ENCODE data around the gene EPS15. TPM values are rescaled to one million over a fixed set of nuclear protein-coding genes. Genes with fewer than 3 reads are reported as not detected.
"Not testable (repeated sequence)": the region's sequence is repeated elsewhere in the genome, so short reads cannot be mapped to it uniquely, and the experiment has no call there.

Gene EPS15
- total RNA-seq, 1 donor from 2014 or later = 44.9 TPM

DNA sequence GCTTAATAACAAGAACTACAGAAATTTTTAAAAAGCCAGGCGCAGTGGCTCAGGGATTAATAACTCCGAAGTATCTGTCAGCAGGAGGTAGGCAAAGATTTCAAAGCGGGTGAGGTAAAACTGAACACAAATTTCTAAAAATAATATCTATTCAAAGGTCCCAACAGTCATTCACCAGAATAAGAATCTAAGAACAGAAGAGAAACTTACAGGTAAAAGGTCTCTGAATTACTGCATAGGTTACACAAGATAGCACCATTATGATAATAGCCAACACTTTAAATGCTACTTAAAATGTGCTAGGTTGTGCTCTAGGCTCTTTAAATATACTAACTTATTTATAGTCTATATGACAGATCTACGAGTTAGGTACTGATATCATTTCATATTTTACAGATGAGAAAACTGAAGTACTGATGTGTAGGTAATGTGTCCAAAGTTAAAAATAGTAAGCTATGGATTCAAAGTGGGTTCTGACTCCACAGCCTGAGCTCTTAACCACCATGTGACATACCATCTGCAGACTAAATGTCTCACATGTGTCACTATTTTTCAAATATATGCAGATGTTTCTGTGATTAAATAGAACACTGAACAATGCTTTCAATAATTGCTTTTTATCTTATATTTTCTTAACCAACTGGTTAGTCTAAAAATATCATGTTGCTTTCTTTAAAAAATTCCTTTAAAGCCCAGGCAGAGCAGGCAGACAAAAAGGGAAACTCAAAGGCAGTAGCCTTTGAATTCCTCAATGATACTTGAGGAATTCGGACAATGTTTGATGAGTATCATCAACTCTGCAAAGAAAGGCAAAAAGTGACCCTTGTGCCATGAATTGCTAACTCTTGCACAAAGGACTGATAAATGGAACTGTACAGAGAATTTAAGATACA, 108.3 kb downstream of the EPS15 start:
- Histone ChIP-seq H3K27ac (ENCODE audit: low read depth, low read length) (peak overlapping the region; percentile 5), H3K9ac (ENCODE audit: low read depth in 1 of 3, low read length in 3 of 3) (peak overlapping the region in 1 of 3 donors; percentile 12), H3K36me3 (ENCODE audit: control insufficient read depth in 3 of 3, insufficient read depth in 3 of 3, low read length in 3 of 3) (peaks cover 17 to 28% (median 22%) of the 10 kb centered on the region in 3 donors), H3K27me3 (ENCODE audit: control insufficient read depth in 3 of 3, insufficient read depth in 3 of 3, low read length in 3 of 3) (no peaks in the 10 kb centered on the region), H3K9me3 (ENCODE audit: control insufficient read depth in 3 of 3, low read length in 3 of 3) (no peaks in the 10 kb centered on the region), H3K4me3 (ENCODE audit: low read length in 3 of 3) (no peak overlapping the region), H3K4me1 (ENCODE audit: control insufficient read depth in 3 of 3, insufficient read depth in 3 of 3, low read length in 3 of 3) (no peaks in the 10 kb centered on the region)

DNA sequence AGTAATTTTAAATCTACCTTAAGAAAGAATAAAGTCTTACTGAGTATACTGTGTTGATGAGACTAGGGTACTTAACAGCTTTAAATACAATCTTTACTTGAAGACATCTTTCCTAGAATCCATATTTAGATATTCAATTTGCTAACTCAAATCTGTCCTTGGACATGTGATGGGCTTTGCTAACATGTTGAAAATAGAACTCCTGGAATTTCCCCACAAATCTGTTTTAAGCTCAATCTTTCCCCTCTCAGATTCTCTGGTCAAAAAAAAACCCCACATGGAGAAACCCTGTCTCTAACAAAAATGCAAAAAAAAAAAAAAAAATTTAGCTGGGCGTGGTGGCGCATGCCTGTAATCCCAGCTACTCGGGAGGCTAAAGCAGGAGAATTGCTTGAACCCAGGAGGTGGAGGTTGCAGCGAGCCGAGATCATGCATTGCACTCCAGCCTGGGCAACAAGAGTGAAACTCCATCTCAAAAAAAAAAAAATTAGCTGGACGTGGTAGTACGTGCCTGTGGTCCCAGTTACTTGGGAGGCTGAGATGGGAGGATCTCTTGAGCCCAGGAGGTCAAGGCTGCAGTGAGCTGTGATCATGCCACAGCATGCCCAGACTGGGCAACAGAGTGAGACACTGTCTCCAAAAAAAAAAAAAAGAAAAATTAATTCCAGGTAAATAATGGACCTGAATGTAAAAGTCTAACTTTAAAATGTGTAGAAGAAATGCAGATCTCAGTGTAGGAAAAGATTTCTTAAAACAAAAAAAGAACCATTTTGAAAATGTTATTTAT, 109.1 kb downstream of the EPS15 start:
- H3K36me3 ChIP-seq (ENCODE audit: control insufficient read depth in 3 of 3, insufficient read depth in 3 of 3, low read length in 3 of 3) = peaks cover 20 to 35% (median 29%) of the 10 kb centered on the region in 3 donors
- not testable (repeated sequence) for H3K9me3 ChIP-seq (ENCODE audit: control insufficient read depth in 3 of 3, low read length in 3 of 3); H3K27ac ChIP-seq (ENCODE audit: low read depth, low read length); H3K4me3 ChIP-seq (ENCODE audit: low read length in 3 of 3); H3K4me1 ChIP-seq (ENCODE audit: control insufficient read depth in 3 of 3, insufficient read depth in 3 of 3, low read length in 3 of 3); H3K27me3 ChIP-seq (ENCODE audit: control insufficient read depth in 3 of 3, insufficient read depth in 3 of 3, low read length in 3 of 3)
- H3K9ac ChIP-seq (ENCODE audit: low read depth in 1 of 3, low read length in 3 of 3) = peak overlapping the region in 1 of 3 donors; percentile 12

DNA sequence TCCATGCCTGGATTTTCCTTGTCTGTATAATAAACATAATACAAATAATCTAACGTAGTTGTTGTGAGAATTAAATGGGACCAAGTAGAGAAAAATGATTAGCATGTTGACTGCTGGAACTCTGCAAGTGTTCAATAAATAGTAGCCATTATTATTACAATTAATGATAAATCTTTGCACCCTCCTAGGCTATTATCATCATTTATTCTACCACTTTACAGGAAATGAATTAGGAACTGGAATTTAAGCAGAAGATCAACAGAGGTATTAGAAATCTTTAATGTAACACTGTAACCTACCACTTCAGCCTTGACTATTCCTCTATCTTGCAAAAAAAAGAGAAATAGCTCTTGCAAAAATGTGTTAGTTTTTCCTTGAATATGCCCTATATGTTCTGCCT, 126.8 kb downstream of the EPS15 start:
- Histone ChIP-seq H3K27ac (ENCODE audit: low read depth, low read length) (no peak overlapping the region), H3K36me3 (ENCODE audit: control insufficient read depth in 3 of 3, insufficient read depth in 3 of 3, low read length in 3 of 3) (peaks cover 3 to 35% (median 32%) of the 10 kb centered on the region in 3 donors)

DNA sequence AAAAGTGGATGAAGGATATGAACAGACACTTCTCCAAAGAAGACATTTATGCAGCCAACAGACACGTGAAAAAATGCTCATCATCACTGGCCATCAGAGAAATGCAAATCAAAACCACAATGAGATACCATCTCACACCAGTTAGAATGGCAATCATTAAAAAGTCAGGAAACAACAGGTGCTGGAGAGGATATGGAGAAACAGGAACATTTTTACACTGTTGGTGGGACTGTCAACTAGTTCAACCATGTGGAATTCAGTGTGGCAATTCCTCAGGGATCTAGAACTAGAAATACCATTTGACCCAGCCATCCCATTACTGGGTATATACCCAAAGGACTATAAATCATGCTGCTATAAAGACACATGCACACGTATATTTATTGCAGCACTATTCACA, 128.4 kb downstream of the EPS15 start:
- not testable (repeated sequence) for H3K27ac ChIP-seq (ENCODE audit: low read depth, low read length); H3K4me3 ChIP-seq (ENCODE audit: low read length in 3 of 3); H3K27me3 ChIP-seq (ENCODE audit: control insufficient read depth in 3 of 3, insufficient read depth in 3 of 3, low read length in 3 of 3); H3K4me1 ChIP-seq (ENCODE audit: control insufficient read depth in 3 of 3, insufficient read depth in 3 of 3, low read length in 3 of 3); H3K9ac ChIP-seq (ENCODE audit: low read depth in 1 of 3, low read length in 3 of 3); H3K9me3 ChIP-seq (ENCODE audit: control insufficient read depth in 3 of 3, low read length in 3 of 3)
- peaks cover 3 to 26% (median 21%) of the 10 kb centered on the region in 3 donors for H3K36me3 ChIP-seq (ENCODE audit: control insufficient read depth in 3 of 3, insufficient read depth in 3 of 3, low read length in 3 of 3)

More for the DNA sequence above, 126.8 kb downstream of the EPS15 start:
- Histone ChIP-seq H3K9me3 (ENCODE audit: control insufficient read depth in 3 of 3, low read length in 3 of 3) (no peaks in the 10 kb centered on the region), H3K4me1 (ENCODE audit: control insufficient read depth in 3 of 3, insufficient read depth in 3 of 3, low read length in 3 of 3) (no peaks in the 10 kb centered on the region), H3K9ac (ENCODE audit: low read depth in 1 of 3, low read length in 3 of 3) (no peak overlapping the region), H3K27me3 (ENCODE audit: control insufficient read depth in 3 of 3, insufficient read depth in 3 of 3, low read length in 3 of 3) (no peaks in the 10 kb centered on the region), H3K4me3 (ENCODE audit: low read length in 3 of 3) (no peak overlapping the region)

DNA sequence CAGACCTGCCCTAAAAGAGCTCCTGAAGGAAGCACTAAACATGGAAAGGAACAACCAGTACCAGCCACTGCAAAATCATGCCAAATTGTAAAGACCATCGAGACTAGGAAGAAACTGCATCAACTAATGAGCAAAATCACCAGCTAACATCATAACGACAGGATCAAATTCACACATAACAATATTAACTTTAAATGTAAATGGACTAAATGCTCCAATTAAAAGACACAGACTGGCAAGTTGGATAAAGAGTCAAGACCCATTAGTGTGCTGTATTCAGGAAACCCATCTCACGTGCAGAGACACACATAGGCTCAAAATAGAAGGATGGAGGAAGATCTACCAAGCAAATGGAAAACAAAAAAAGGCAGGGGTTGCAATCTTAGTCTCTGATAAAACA, 131.8 kb downstream of the EPS15 start:
- not testable (repeated sequence) for H3K4me3 ChIP-seq (ENCODE audit: low read length in 3 of 3); H3K4me1 ChIP-seq (ENCODE audit: control insufficient read depth in 3 of 3, insufficient read depth in 3 of 3, low read length in 3 of 3); H3K9ac ChIP-seq (ENCODE audit: low read depth in 1 of 3, low read length in 3 of 3); H3K9me3 ChIP-seq (ENCODE audit: control insufficient read depth in 3 of 3, low read length in 3 of 3); H3K27ac ChIP-seq (ENCODE audit: low read depth, low read length); H3K27me3 ChIP-seq (ENCODE audit: control insufficient read depth in 3 of 3, insufficient read depth in 3 of 3, low read length in 3 of 3)
- H3K36me3 ChIP-seq (ENCODE audit: control insufficient read depth in 3 of 3, insufficient read depth in 3 of 3, low read length in 3 of 3) = peaks cover 5 to 23% (median 17%) of the 10 kb centered on the region in 3 donors

DNA sequence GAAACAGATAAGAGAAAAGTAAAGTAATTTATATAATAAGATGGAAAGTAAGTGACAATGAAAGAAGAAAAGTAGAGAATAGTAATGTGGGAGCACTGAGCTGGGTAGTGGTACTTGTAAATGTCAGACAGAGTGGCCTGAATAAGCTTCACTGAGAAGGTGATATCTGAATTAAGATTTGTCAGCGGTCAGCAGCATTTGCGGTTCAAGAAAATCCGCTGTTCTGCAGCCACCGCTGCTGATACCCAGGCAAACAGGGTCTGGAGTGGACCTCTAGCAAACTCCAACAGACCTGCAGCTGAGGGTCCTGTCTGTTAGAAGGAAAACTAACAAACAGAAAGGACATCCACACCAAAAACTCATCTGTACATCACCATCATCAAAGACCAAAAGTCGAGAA, 132.8 kb downstream of the EPS15 start:
- not testable (repeated sequence) for H3K9me3 ChIP-seq (ENCODE audit: control insufficient read depth in 3 of 3, low read length in 3 of 3); H3K4me1 ChIP-seq (ENCODE audit: control insufficient read depth in 3 of 3, insufficient read depth in 3 of 3, low read length in 3 of 3); H3K27ac ChIP-seq (ENCODE audit: low read depth, low read length); H3K9ac ChIP-seq (ENCODE audit: low read depth in 1 of 3, low read length in 3 of 3); H3K27me3 ChIP-seq (ENCODE audit: control insufficient read depth in 3 of 3, insufficient read depth in 3 of 3, low read length in 3 of 3); H3K4me3 ChIP-seq (ENCODE audit: low read length in 3 of 3)
- peaks cover 5 to 15% (median 12%) of the 10 kb centered on the region in 3 donors for H3K36me3 ChIP-seq (ENCODE audit: control insufficient read depth in 3 of 3, insufficient read depth in 3 of 3, low read length in 3 of 3)

DNA sequence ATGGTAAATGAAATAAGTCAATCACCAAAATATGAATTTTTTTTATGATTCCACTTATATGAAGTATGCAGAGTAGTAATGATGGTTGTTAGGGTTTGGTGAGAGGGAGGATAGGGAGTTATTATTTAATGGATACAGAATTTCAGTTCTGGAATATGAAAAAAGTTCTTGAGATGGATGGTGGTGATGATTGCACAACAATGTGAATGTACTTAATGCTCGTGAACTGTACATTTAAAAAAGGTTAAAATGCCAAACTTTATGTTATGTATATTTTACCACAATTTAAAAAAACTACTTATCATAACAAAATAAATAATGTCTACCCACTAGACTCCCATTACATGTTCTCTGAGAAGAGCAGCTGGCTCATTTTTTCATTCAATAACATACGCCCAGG, 133.3 kb downstream of the EPS15 start:
- H3K4me3 ChIP-seq (ENCODE audit: low read length in 3 of 3) = no peak overlapping the region
- H3K36me3 ChIP-seq (ENCODE audit: control insufficient read depth in 3 of 3, insufficient read depth in 3 of 3, low read length in 3 of 3) = peaks cover 5 to 15% (median 12%) of the 10 kb centered on the region in 3 donors
- H3K27me3 ChIP-seq (ENCODE audit: control insufficient read depth in 3 of 3, insufficient read depth in 3 of 3, low read length in 3 of 3) = no peaks in the 10 kb centered on the region
- no peak overlapping the region for H3K27ac ChIP-seq (ENCODE audit: low read depth, low read length)
- H3K4me1 ChIP-seq (ENCODE audit: control insufficient read depth in 3 of 3, insufficient read depth in 3 of 3, low read length in 3 of 3) = no peaks in the 10 kb centered on the region
- H3K9me3 ChIP-seq (ENCODE audit: control insufficient read depth in 3 of 3, low read length in 3 of 3) = no peaks in the 10 kb centered on the region
- no peak overlapping the region for H3K9ac ChIP-seq (ENCODE audit: low read depth in 1 of 3, low read length in 3 of 3)

DNA sequence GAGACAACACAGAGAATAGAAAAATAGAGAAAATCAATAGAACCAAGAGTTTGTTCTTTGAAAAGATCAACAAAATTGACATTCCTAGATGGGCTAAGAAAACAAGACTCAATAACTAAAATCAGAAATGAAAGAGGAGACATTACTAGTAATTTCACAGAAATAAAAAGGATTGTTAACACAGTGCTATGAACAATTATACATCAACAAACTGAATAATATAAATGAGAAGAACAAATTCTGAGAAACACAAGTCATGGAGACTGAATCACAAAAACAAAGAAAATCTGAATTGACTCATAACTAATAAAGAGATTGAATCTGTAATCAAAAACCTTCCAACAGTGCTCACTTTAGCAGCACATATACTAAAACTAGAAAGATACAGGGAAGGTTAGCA, 137.1 kb downstream of the EPS15 start:
- Histone ChIP-seq H3K27me3 (ENCODE audit: control insufficient read depth in 3 of 3, insufficient read depth in 3 of 3, low read length in 3 of 3) (no peaks in the 10 kb centered on the region), H3K4me3 (ENCODE audit: low read length in 3 of 3) (no peak overlapping the region), H3K4me1 (ENCODE audit: control insufficient read depth in 3 of 3, insufficient read depth in 3 of 3, low read length in 3 of 3) (no peaks in the 10 kb centered on the region), H3K9ac (ENCODE audit: low read depth in 1 of 3, low read length in 3 of 3) (no peak overlapping the region), H3K36me3 (ENCODE audit: control insufficient read depth in 3 of 3, insufficient read depth in 3 of 3, low read length in 3 of 3) (peaks cover 5 to 23% (median 21%) of the 10 kb centered on the region in 3 donors), H3K9me3 (ENCODE audit: control insufficient read depth in 3 of 3, low read length in 3 of 3) (no peaks in the 10 kb centered on the region), H3K27ac (ENCODE audit: low read depth, low read length) (no peak overlapping the region)

DNA sequence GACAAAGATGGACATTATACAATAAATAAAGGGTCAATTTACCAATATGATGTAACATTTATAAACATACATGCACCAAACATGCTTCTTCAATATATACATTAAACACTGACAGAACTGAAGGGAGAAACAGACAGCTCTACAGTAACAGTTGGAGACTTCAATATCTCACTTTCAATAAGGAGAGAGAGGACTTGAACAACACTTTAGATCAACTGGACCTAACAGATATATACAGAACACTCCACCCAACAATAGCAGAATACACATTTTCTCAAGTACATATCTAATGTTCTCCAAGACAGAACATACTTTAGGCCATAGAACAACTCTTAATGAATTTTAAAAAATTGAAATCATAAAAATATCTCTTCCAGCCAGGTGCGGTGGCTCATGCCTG, 138.1 kb downstream of the EPS15 start:
- Histone ChIP-seq H3K9me3 (ENCODE audit: control insufficient read depth in 3 of 3, low read length in 3 of 3) (no peaks in the 10 kb centered on the region), H3K27ac (ENCODE audit: low read depth, low read length) (no peak overlapping the region), H3K36me3 (ENCODE audit: control insufficient read depth in 3 of 3, insufficient read depth in 3 of 3, low read length in 3 of 3) (peaks cover 5 to 23% (median 23%) of the 10 kb centered on the region in 3 donors), H3K4me1 (ENCODE audit: control insufficient read depth in 3 of 3, insufficient read depth in 3 of 3, low read length in 3 of 3) (no peaks in the 10 kb centered on the region), H3K9ac (ENCODE audit: low read depth in 1 of 3, low read length in 3 of 3) (no peak overlapping the region), H3K27me3 (ENCODE audit: control insufficient read depth in 3 of 3, insufficient read depth in 3 of 3, low read length in 3 of 3) (no peaks in the 10 kb centered on the region), H3K4me3 (ENCODE audit: low read length in 3 of 3) (no peak overlapping the region)

DNA sequence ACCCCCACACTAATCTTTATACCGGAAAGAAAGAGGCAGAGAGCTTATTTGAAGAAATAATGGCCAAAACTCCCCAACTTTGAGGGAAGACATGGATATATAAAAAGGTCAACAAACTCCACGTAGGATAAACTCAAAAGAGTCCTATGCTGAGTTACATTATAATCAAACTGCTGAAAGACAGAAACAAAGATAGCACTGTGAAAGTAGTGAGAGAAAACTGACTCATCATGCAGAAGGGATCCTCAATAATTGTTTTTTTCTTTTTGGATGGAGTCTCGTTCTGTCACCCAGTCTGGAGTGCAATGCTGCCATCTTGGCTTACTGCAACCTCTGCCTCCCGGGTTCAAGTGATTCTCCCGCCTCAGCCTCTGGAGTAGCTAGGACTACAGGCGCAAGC, 140.2 kb downstream of the EPS15 start:
- H3K27me3 ChIP-seq (ENCODE audit: control insufficient read depth in 3 of 3, insufficient read depth in 3 of 3, low read length in 3 of 3) = no peaks in the 10 kb centered on the region
- no peaks in the 10 kb centered on the region for H3K4me1 ChIP-seq (ENCODE audit: control insufficient read depth in 3 of 3, insufficient read depth in 3 of 3, low read length in 3 of 3)
- H3K4me3 ChIP-seq (ENCODE audit: low read length in 3 of 3) = no peak overlapping the region
- H3K9me3 ChIP-seq (ENCODE audit: control insufficient read depth in 3 of 3, low read length in 3 of 3) = no peaks in the 10 kb centered on the region
- H3K36me3 ChIP-seq (ENCODE audit: control insufficient read depth in 3 of 3, insufficient read depth in 3 of 3, low read length in 3 of 3) = peaks cover 5 to 19% (median 19%) of the 10 kb centered on the region in 3 donors
- no peak overlapping the region for H3K27ac ChIP-seq (ENCODE audit: low read depth, low read length)
- H3K9ac ChIP-seq (ENCODE audit: low read depth in 1 of 3, low read length in 3 of 3) = no peak overlapping the region

All from skeletal muscle tissue (tissue), 4 donors.